WERI-Rb-1 (cell line): ENCODE measurements around the gene TP53I13.

Experiments used
- DNase-seq: peaks from one replicate; pipeline ENCODE4 v3.0.0-alpha.2; 2020
- H3K27ac ChIP-seq: fragments of 250-450 bp; sonication (Bioruptor Pico); 2 replicates; pipeline ENCODE4 v1.5.1; 2020; ENCODE audit warnings: mild to moderate bottlenecking, moderate library complexity
- H3K27me3 ChIP-seq: fragments of 250-450 bp; sonication (Bioruptor Pico); 2 replicates; pipeline ENCODE4 v1.5.1; 2021; ENCODE audit warnings: mild to moderate bottlenecking, low read depth, moderate library complexity; ENCODE audit not compliant: insufficient read depth, severe bottlenecking
- H3K36me3 ChIP-seq: fragments of 250-450 bp; sonication (Bioruptor Pico); 2 replicates; pipeline ENCODE4 v1.5.1; 2020; ENCODE audit warnings: mild to moderate bottlenecking, moderate library complexity
- H3K4me3 ChIP-seq: 2 replicates; pipeline ENCODE4 v1.5.1; 2011; ENCODE audit warnings: low read depth, mild to moderate bottlenecking, control low read depth, low read length
- H3K9me3 ChIP-seq: fragments of 250-450 bp; sonication (Bioruptor Pico); 2 replicates; pipeline ENCODE4 v1.5.1; 2021; ENCODE audit warnings: mild to moderate bottlenecking, moderate library complexity; ENCODE audit not compliant: severe bottlenecking
- TF ChIP-seq, protein P1 (sequence below): IDR thresholded peaks from 2 replicates; pipeline ENCODE4 v1.5.1; 2011; ENCODE audit warnings: low read depth, mild to moderate bottlenecking, control low read depth, inconsistent platforms, low read length

TP53I13 gene, protein sequence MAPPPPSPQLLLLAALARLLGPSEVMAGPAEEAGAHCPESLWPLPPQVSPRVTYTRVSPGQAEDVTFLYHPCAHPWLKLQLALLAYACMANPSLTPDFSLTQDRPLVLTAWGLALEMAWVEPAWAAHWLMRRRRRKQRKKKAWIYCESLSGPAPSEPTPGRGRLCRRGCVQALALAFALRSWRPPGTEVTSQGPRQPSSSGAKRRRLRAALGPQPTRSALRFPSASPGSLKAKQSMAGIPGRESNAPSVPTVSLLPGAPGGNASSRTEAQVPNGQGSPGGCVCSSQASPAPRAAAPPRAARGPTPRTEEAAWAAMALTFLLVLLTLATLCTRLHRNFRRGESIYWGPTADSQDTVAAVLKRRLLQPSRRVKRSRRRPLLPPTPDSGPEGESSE

DNA sequence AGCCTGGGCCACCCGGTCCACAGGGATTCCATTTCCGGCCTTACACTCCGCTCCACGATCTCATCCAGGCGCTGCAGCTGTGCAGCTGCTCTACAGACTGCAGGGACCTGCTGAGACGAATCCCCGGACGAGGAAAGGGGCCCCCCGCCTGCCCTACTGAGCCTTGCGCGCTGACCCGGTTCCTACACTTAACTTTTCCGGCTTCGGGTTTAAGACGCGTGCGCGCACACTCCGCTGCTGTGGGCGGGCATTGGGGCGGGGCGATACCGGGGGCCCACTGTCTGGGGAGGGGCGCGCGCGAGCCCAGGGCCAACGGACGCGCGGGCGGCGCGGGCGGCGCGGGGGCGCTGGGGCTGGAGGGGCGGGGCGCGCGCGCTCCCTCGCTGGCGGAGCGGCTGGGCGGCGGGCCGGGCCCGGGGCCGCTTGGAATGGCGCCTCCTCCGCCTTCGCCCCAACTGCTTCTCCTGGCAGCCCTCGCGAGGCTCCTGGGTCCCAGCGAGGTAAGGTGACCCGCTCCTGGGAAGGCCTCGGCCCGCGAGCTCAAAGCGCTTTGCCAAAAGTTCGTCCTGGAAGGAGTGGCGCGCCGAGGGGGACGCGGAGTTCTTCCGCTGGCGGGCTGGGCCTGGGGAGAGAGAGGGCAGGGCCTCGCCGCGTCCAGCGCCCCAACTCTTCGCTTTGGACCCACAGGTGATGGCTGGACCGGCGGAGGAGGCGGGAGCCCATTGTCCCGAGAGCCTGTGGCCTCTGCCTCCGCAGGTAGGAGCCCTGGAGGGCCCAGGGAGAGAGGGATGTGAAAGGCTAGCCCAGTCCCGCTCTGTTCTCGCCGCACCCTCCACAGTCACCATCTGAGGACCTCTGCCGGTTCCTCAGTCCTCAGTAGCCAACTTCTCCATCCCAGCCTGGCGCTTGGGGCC is at the start of gene TP53I13:
TP53I13 (plus strand) TSS at position 371 of the 914 bp plus-strand sequence; CDS start at position 429, 58 bp downstream.
- Histone ChIP-seq H3K9me3 (no peaks in the 10 kb centered on the region), H3K4me3 (peak within 1 kb of the TSS; percentile 90), H3K36me3 (peaks cover 16% of the 10 kb centered on the region), H3K27me3 (no peaks in the 10 kb centered on the region), H3K27ac (peak within 1 kb of the TSS; percentile 93)
- DNase-seq: peak; percentile 94
- TF ChIP-seq, protein P1, sequence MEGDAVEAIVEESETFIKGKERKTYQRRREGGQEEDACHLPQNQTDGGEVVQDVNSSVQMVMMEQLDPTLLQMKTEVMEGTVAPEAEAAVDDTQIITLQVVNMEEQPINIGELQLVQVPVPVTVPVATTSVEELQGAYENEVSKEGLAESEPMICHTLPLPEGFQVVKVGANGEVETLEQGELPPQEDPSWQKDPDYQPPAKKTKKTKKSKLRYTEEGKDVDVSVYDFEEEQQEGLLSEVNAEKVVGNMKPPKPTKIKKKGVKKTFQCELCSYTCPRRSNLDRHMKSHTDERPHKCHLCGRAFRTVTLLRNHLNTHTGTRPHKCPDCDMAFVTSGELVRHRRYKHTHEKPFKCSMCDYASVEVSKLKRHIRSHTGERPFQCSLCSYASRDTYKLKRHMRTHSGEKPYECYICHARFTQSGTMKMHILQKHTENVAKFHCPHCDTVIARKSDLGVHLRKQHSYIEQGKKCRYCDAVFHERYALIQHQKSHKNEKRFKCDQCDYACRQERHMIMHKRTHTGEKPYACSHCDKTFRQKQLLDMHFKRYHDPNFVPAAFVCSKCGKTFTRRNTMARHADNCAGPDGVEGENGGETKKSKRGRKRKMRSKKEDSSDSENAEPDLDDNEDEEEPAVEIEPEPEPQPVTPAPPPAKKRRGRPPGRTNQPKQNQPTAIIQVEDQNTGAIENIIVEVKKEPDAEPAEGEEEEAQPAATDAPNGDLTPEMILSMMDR: no peak

DNA sequence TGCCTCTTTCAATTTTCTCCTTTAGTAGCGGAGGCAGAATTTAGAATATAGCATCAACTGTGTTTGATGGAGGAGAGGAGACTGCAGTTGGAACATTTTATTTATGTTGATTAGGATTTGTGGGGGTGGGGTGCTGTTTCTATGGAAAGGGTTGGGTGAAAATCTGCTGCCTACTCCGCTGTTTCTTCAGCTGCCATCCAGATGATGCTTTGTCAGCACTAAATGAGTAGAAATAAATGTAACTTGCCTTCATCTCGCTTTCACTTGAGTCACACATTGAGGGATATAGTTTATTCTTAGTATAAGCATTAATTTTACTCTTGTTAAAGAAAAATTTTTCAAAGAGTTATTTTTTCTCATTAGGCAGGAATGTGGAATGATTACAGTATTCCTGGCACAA is 43.8 kb upstream of the TP53I13 start:
- H3K27ac ChIP-seq: no peak overlapping the region
- no peak for DNase-seq
- H3K36me3 ChIP-seq: peaks cover 83% of the 10 kb centered on the region
- TF ChIP-seq, protein P1: no peak
- no peak overlapping the region for H3K4me3 ChIP-seq
- no peaks in the 10 kb centered on the region for H3K27me3 ChIP-seq
- no peaks in the 10 kb centered on the region for H3K9me3 ChIP-seq

DNA sequence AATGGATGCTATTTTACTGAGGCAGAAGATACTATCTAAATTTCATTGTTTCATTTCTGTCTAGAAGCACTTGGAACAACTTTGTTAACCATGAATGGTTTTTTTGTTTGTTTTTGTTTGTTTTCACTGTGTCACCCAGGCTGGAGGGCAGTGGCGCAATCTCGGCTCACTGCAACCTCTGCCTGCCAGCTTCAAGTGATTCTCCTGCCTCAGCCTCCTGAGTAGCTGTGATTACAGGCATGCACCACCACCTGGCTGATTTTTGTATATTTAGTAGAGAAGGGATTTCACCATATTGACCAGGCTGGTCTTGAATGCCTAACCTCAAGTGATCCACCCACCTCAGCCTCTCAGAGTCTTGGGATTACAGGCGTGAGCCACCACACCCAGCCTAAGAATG is 42.2 kb upstream of the TP53I13 start:
- Histone ChIP-seq H3K4me3 (no peak overlapping the region), H3K36me3 (peaks cover 80% of the 10 kb centered on the region), H3K27ac (no peak overlapping the region), H3K27me3 (no peaks in the 10 kb centered on the region), H3K9me3 (no peaks in the 10 kb centered on the region)
- no peak for DNase-seq
- TF ChIP-seq, protein P1: no peak

DNA sequence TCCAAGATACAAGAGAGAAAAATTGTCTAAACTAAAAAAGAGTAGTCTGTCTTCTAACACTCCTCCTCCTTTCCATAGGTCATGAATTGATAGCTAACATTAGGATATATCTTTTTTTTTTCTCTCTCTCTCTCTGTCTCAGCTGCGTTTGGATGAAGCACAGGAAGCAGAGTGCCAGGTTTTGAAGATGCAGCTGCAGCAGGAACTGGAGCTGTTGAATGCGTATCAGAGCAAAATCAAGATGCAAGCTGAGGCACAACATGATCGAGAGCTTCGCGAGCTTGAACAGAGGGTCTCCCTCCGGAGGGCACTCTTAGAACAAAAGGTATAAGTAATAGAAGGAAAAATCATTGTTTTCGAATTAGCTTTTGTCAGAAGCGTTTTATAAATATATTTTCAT is 34.5 kb upstream of the TP53I13 start:
- H3K36me3 ChIP-seq: peaks cover 68% of the 10 kb centered on the region
- no peaks in the 10 kb centered on the region for H3K9me3 ChIP-seq
- H3K27ac ChIP-seq: no peak overlapping the region; the same call in 1 of the 2 replicates
- DNase-seq: no peak
- H3K27me3 ChIP-seq: no peaks in the 10 kb centered on the region
- no peak overlapping the region for H3K4me3 ChIP-seq
- TF ChIP-seq, protein P1: no peak

DNA sequence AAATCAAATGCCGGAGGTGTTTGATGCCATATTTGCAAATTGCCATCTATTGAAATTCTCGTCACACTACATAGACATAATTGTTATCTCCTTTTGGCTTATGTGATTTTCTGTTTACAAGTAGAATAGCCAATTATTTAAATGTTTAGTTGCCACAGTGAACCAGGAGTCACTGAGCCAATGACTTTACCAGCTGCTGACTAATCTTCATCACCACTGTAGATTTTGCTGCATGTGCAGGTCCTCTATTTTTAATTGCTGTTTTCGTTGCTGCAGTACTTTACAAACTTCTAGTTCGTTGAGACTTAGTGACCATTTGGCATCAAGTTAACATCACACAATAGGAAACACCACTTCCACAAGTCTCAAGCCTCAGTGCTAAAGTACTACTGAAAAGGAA is 24.4 kb upstream of the TP53I13 start:
- H3K36me3 ChIP-seq: peaks cover 35% of the 10 kb centered on the region
- H3K27ac ChIP-seq: no peak overlapping the region
- no peaks in the 10 kb centered on the region for H3K9me3 ChIP-seq
- TF ChIP-seq, protein P1: no peak
- no peak overlapping the region for H3K4me3 ChIP-seq
- H3K27me3 ChIP-seq: no peaks in the 10 kb centered on the region
- DNase-seq: no peak
